Keratinocyte (primary cell): ENCODE results near the gene GANC. TPM values are rescaled to one million over a fixed set of nuclear protein-coding genes. Genes with fewer than 3 reads are reported as not detected.

Experiments used
- DNase-seq: peaks from one replicate; pipeline ENCODE4 v3.0.0-alpha.2; 2011; ENCODE audit warnings: low read depth, missing footprints, low spot score
- FAIRE-seq: peaks from 2 replicates; lab custom pipeline; 2011; peaks lifted over from hg19 to GRCh38; lab: Jason Lieb, UNC
- H2AFZ ChIP-seq: 2 replicates; pipeline ENCODE4 v1.6.0; 2012; ENCODE audit warnings: low read length, control low read depth, inconsistent platforms; ENCODE audit not compliant: control insufficient read depth
- H3K27ac ChIP-seq: 2 replicates; pipeline ENCODE4 v1.5.1; 2011; ENCODE audit warnings: low read length; ENCODE audit not compliant: control insufficient read depth, insufficient read depth
- H3K27me3 ChIP-seq: 3 replicates; pipeline ENCODE4 v1.6.0; 2011; ENCODE audit warnings: low read length; ENCODE audit not compliant: control insufficient read depth, insufficient read depth; ENCODE audit errors: extremely low read depth
- H3K36me3 ChIP-seq, 2 experiments: 2 replicates in 1 of 2; 3 replicates in 1 of 2; pipeline ENCODE4 v1.5.1; 2011; ENCODE audit warnings: low read length in 2 of 2, mild to moderate bottlenecking in 1 of 2; ENCODE audit not compliant: control insufficient read depth in 2 of 2, insufficient read depth in 2 of 2; ENCODE audit errors: extremely low read depth in 1 of 2
- H3K4me1 ChIP-seq: 3 replicates; pipeline ENCODE4 v1.5.1; 2011; ENCODE audit warnings: low read length; ENCODE audit not compliant: control insufficient read depth, insufficient read depth; ENCODE audit errors: extremely low read depth
- H3K4me2 ChIP-seq: 3 replicates; pipeline ENCODE4 v1.6.0; 2011; ENCODE audit warnings: low read depth, low read length; ENCODE audit not compliant: control insufficient read depth, insufficient read depth; ENCODE audit errors: extremely low read depth
- H3K4me3 ChIP-seq, 3 experiments: fragments of 200-600 bp in 1 of 3; sonication (generic) in 1 of 3; 2 replicates in 2 of 3; 3 replicates in 1 of 3; pipeline ENCODE4 v1.5.1; 2011 to 2016; ENCODE audit warnings: low read length in 3 of 3, mild to moderate bottlenecking in 3 of 3, control low read depth in 2 of 3, inconsistent platforms in 1 of 3, low read depth in 1 of 3, mixed read lengths in 1 of 3, mixed run types in 1 of 3, moderate library complexity in 1 of 3; ENCODE audit not compliant: control insufficient read depth in 2 of 3, insufficient read depth in 2 of 3; ENCODE audit errors: extremely low read depth in 1 of 3
- H3K79me2 ChIP-seq: 2 replicates; pipeline ENCODE4 v1.6.0; 2012; ENCODE audit warnings: low read length; ENCODE audit not compliant: control insufficient read depth, insufficient read depth
- H3K9ac ChIP-seq: 3 replicates; pipeline ENCODE4 v1.6.0; 2011; ENCODE audit warnings: low read length; ENCODE audit not compliant: control insufficient read depth, insufficient read depth; ENCODE audit errors: extremely low read depth
- H3K9me1 ChIP-seq: 3 replicates; pipeline ENCODE4 v1.6.0; 2011; ENCODE audit warnings: low read length; ENCODE audit not compliant: control insufficient read depth, insufficient read depth; ENCODE audit errors: extremely low read depth
- H3K9me3 ChIP-seq: 2 replicates; pipeline ENCODE4 v1.5.1; 2012; ENCODE audit warnings: low read depth, low read length; ENCODE audit not compliant: control insufficient read depth
- H4K20me1 ChIP-seq: 3 replicates; pipeline ENCODE4 v1.6.0; 2011; ENCODE audit warnings: low read length; ENCODE audit not compliant: control insufficient read depth, insufficient read depth; ENCODE audit errors: extremely low read depth
- CTCF ChIP-seq, 3 experiments: IDR thresholded peaks in 1 of 3; conservative IDR thresholded peaks in 1 of 3; optimal IDR thresholded peaks in 1 of 3; 2 replicates in 2 of 3; 3 replicates in 1 of 3; pipeline versions ENCODE3 to v1.5.1; 2011; ENCODE audit warnings: low read length in 3 of 3, mild to moderate bottlenecking in 3 of 3, moderate library complexity in 2 of 3, control low read depth in 1 of 3, inconsistent platforms in 1 of 3; ENCODE audit not compliant: insufficient read depth in 2 of 3; ENCODE audit errors: extremely low read depth in 1 of 3
- EZH2 ChIP-seq: IDR thresholded peaks from one replicate; pipeline ENCODE4 v1.6.1; 2012; ENCODE audit warnings: inconsistent platforms, mild to moderate bottlenecking, low read length, moderate library complexity
- dilution Hi-C: fragments of 300-500 bp; cut with MboI; formaldehyde crosslinking; loops from one replicate; pipeline ENCODE4 v1.7.0; 2020; ENCODE audit warnings: low sequenced_read_pairs; ENCODE audit not compliant: extremely low pct_ligation_motif_present
- polyA plus RNA-seq, 5 experiments: library from polyadenylated mRNA; depleted of rRNA in 3 of 5; stranded (reverse) in 3 of 5; stranded (forward) in 1 of 5; unstranded in 1 of 5; fragments of >200 nt; gene quantifications; 1 replicate in 1 of 5; 2 replicates in 3 of 5; 3 replicates in 1 of 5; pipeline versions ENCODE4 v1.2.1 to v1.2.3, GENCODE V29; 2011 to 2012; ENCODE audit warnings: missing spikeins in 2 of 5, low read depth in 1 of 5, low replicate concordance in 1 of 5

The GANC gene
- polyA plus RNA-seq, 1 donor (not counting 4 experiments of a cell fraction or from before 2014, with no cell fraction given), result 46.2 TPM

- DNase-seq, result no peak
- TF ChIP-seq EZH2 (no peak), CTCF (optimal IDR thresholded peaks at IDR 0.05 in 1 of 3, IDR thresholded peaks at IDR 0.05 in 1 of 3, conservative IDR thresholded peaks at IDR 0.05 in 1 of 3; ENCODE audit: extremely low read depth in 1 of 3, insufficient read depth in 2 of 3, low read length in 3 of 3) (no peak)
- no peak overlapping the region for H3K9ac ChIP-seq
- H3K4me3 ChIP-seq, result no peak overlapping the region
- H3K27me3 ChIP-seq, result no peaks in the 10 kb centered on the region
- H3K9me1 ChIP-seq, result no peaks in the 10 kb centered on the region
- no peaks in the 10 kb centered on the region for H3K9me3 ChIP-seq
- H4K20me1 ChIP-seq, result no peaks in the 10 kb centered on the region
- H3K4me2 ChIP-seq, result no peak overlapping the region
- peaks cover 13 to 17% of the 10 kb centered on the region in 2 experiments for H3K36me3 ChIP-seq
- no peak overlapping the region for H3K27ac ChIP-seq
- dilution Hi-C loops, result no loop called here
- H2AFZ ChIP-seq, result no peak overlapping the region
- FAIRE-seq, result no peak
- no peaks in the 10 kb centered on the region for H3K4me1 ChIP-seq
- H3K79me2 ChIP-seq, result no peaks in the 10 kb centered on the region
These were observed 81.8 kb downstream of the GANC start for GRCh38 chr15:42354824-42355223.

GRCh38 chr15:42355291-42355690, 82.3 kb downstream of the GANC start:
- Histone ChIP-seq H3K9ac (no peak overlapping the region), H3K4me3 (no peak overlapping the region), H4K20me1 (no peaks in the 10 kb centered on the region), H3K9me3 (no peaks in the 10 kb centered on the region), H3K9me1 (no peaks in the 10 kb centered on the region), H3K36me3 (peaks cover 13 to 17% of the 10 kb centered on the region in 2 experiments), H3K27ac (no peak overlapping the region), H3K79me2 (no peaks in the 10 kb centered on the region), H3K4me2 (no peak overlapping the region), H2AFZ (no peak overlapping the region), H3K4me1 (no peaks in the 10 kb centered on the region), H3K27me3 (no peaks in the 10 kb centered on the region)
- dilution Hi-C loops, result no loop called here
- FAIRE-seq, result no peak
- TF ChIP-seq CTCF (optimal IDR thresholded peaks at IDR 0.05 in 1 of 3, IDR thresholded peaks at IDR 0.05 in 1 of 3, conservative IDR thresholded peaks at IDR 0.05 in 1 of 3; ENCODE audit: extremely low read depth in 1 of 3, insufficient read depth in 2 of 3, low read length in 3 of 3), result no peak
- no peak for TF ChIP-seq EZH2
- no peak for DNase-seq
